Adrenal gland (tissue), 12 donors: ENCODE measurements around the gene CCDC88B. TPM values are rescaled to one million over a fixed set of nuclear protein-coding genes. Genes with fewer than 3 reads are reported as not detected.

Experiments used
- DNase-seq, 7 donors: peaks; one replicate each; pipeline ENCODE4 v3.0.0-alpha.2; 2019 to 2020
- H3K27ac ChIP-seq, 5 donors: fragments of 200-600 bp; sonication (generic) in 4 of 5; 1 replicate in 3 of 5; 2 replicates in 2 of 5; pipeline versions ENCODE4 v1.5.1 to v1.8.0; 2016 to 2020; ENCODE audit warnings: mild to moderate bottlenecking in 1 of 5
- H3K27me3 ChIP-seq: fragments of 200-600 bp; 2 replicates; pipeline ENCODE4 v1.8.0; 2021
- H3K36me3 ChIP-seq, 2 donors: fragments of 200-600 bp; replicated peaks in 1 of 2; 1 replicate in 1 of 2; 2 replicates in 1 of 2; pipeline versions ENCODE4 v1.5.1 to v1.8.0; 2018 to 2022
- H3K4me1 ChIP-seq, 2 donors: fragments of 200-600 bp; replicated peaks in 1 of 2; 1 replicate in 1 of 2; 2 replicates in 1 of 2; pipeline versions ENCODE4 v1.5.1 to v1.8.0; 2018 to 2021
- H3K4me3 ChIP-seq, 4 donors: fragments of 200-600 bp; sonication (generic) in 3 of 4; one replicate each; pipeline ENCODE4 v1.5.1; 2016 to 2018
- H3K9me3 ChIP-seq, 3 donors: fragments of 200-600 bp; sonication (generic) in 1 of 3; replicated peaks in 1 of 3; 1 replicate in 2 of 3; 2 replicates in 1 of 3; pipeline versions ENCODE4 v1.5.1 to v1.8.0; 2016 to 2021
- CTCF ChIP-seq, 6 experiments: fragments of 450-650 bp in 4 of 6; fragments of 200-600 bp in 2 of 6; sonication (generic) in 1 of 6; IDR thresholded peaks; 1 replicate in 5 of 6; 2 replicates in 1 of 6; pipeline versions ENCODE4 v1.5.1 to v1.8.0; 2016 to 2021; ENCODE audit warnings: antibody characterized with exemption in 6 of 6, mild to moderate bottlenecking in 2 of 6, moderate library complexity in 1 of 6
- POLR2A ChIP-seq, 2 donors: fragments of 450-650 bp; IDR thresholded peaks; one replicate each; pipeline ENCODE4 v1.6.1; 2017; ENCODE audit warnings: antibody characterized with exemption in 2 of 2, mild to moderate bottlenecking in 2 of 2, moderate library complexity in 1 of 2
- WGBS, 4 donors: extraction: QIAGEN DNeasy Blood & Tissue Kit in 2 of 4; methylation state at CpG; one replicate each; pipeline versions ENCODE4 v1.1.5 to v1.1.7; 2013 to 2017; 5-methylcytosine and 5-hydroxymethylcytosine counted together
- intact Hi-C, 2 donors: fragments of 100-400 bp; cut with DNase I; formaldehyde crosslinking; loops; one replicate each; pipeline versions ENCODE4 v1.14.1 to v1.15.0; 2022 to 2023
- polyA plus RNA-seq, 3 donors: library from polyadenylated mRNA; stranded (reverse); fragments of 200-250 nt in 2 of 3; fragments of 350-450 nt in 1 of 3; fragmentation: Illumina TruSeq in 1 of 3; extraction: RNeasy Lipid Tissue Mini Kit (QIAGEN cat#74804) in 1 of 3; gene quantifications; one replicate each; pipeline ENCODE4 v1.2.3, GENCODE V29; 2013 to 2014
- total RNA-seq, 9 donors: library from RNA; depleted of rRNA in 4 of 9; stranded (reverse); fragments of >200 nt in 4 of 9; fragments of 120-200 nt in 1 of 9; fragmentation: NEBNext Ultra II Directional in 1 of 9; extraction: Animal tissue kit (Norgen Biotek cat#: 25700) in 1 of 9; gene quantifications; one replicate each; pipeline versions ENCODE4 v1.1.0 to v1.2.4, GENCODE V29; 2013 to 2023
- donor health status: healthy with polysubstance abuse.
- donor health status: Bipolar disorder and iron deficiency.
- donor health status: DM: yes; HTN: yes; CAD: no.
- donor health status: DM: no; HTN: no; CAD: no.
- donor health status: DM: no; HTN: no; CAD: no.
- donor health status: DM: yes; HTN: yes; CAD: no.

Gene CCDC88B
- total and polyA plus RNA-seq, 12 donors: 5.1 to 143 (median 14.5) TPM

GRCh38 chr11:64348383-64349024, 8.5 kb downstream of the CCDC88B start:
- 52 to 64% (median 57%) methylated on average over 6 to 14 of the region's 14 CpGs for WGBS, 4 donors
- Histone ChIP-seq H3K36me3 (no peaks in the 10 kb centered on the region), H3K27me3 (no peaks in the 10 kb centered on the region), H3K27ac (no peak overlapping the region), H3K4me3 (no peak overlapping the region), H3K9me3 (no peaks in the 10 kb centered on the region), H3K4me1 (no peaks in the 10 kb centered on the region)
- intact Hi-C loops: no loop called here
- TF ChIP-seq POLR2A (IDR thresholded peaks at IDR 0.05): no peak
- no peak for TF ChIP-seq CTCF (IDR thresholded peaks at IDR 0.05)
- no peak for DNase-seq

GRCh38 chr11:64349025-64349387, 9.0 kb downstream of the CCDC88B start:
- Histone ChIP-seq H3K27me3 (no peaks in the 10 kb centered on the region), H3K4me1 (no peaks in the 10 kb centered on the region), H3K4me3 (no peak overlapping the region), H3K9me3 (no peaks in the 10 kb centered on the region), H3K27ac (no peak overlapping the region), H3K36me3 (no peaks in the 10 kb centered on the region)
- 83 to 93% (median 85%) methylated on average over 4 to 7 of the region's 7 CpGs for WGBS, 4 donors
- intact Hi-C loops: no loop called here
- DNase-seq: no peak
- TF ChIP-seq CTCF (IDR thresholded peaks at IDR 0.05) (no peak), POLR2A (IDR thresholded peaks at IDR 0.05) (no peak)

- Histone ChIP-seq H3K4me3 (no peak overlapping the region), H3K27ac (no peak overlapping the region), H3K27me3 (no peaks in the 10 kb centered on the region), H3K36me3 (no peaks in the 10 kb centered on the region), H3K4me1 (no peaks in the 10 kb centered on the region), H3K9me3 (no peaks in the 10 kb centered on the region)
- TF ChIP-seq CTCF (IDR thresholded peaks at IDR 0.05): no peak
- no peak for TF ChIP-seq POLR2A (IDR thresholded peaks at IDR 0.05)
- WGBS, 4 donors: 88 to 97% (median 90%) methylated on average over 6 to 11 of the region's 11 CpGs
- no peak for DNase-seq
- intact Hi-C loops: no loop called here
Measured at GRCh38 chr11:64349404-64349803, 9.4 kb downstream of the CCDC88B start.

GRCh38 chr11:64351136-64351631, 11.2 kb downstream of the CCDC88B start:
- DNase-seq: no peak
- H3K27me3 ChIP-seq: no peaks in the 10 kb centered on the region
- 92 to 96% (median 94%) methylated on average over 14 to 18 of the region's 18 CpGs for WGBS, 4 donors
- intact Hi-C loops: loop anchor here (5.0 to 10.0 kb wide), 2 partner anchors 39 to 304 kb away; no protein-coding TSS in a partner anchor
- TF ChIP-seq CTCF (IDR thresholded peaks at IDR 0.05) (no peak), POLR2A (IDR thresholded peaks at IDR 0.05) (no peak)
- H3K4me3 ChIP-seq: no peak overlapping the region
- no peak overlapping the region for H3K27ac ChIP-seq
- no peaks in the 10 kb centered on the region for H3K9me3 ChIP-seq
- H3K4me1 ChIP-seq: peaks cover 7 to 9% of the 10 kb centered on the region in 2 donors
- H3K36me3 ChIP-seq: no peaks in the 10 kb centered on the region
